ENCODE results near the gene UGT1A10.
"Not testable (repeated sequence)": the region's sequence is repeated elsewhere in the genome, so short reads cannot be mapped to it uniquely, and the experiment has no call there.

Gene UGT1A10

DNA sequence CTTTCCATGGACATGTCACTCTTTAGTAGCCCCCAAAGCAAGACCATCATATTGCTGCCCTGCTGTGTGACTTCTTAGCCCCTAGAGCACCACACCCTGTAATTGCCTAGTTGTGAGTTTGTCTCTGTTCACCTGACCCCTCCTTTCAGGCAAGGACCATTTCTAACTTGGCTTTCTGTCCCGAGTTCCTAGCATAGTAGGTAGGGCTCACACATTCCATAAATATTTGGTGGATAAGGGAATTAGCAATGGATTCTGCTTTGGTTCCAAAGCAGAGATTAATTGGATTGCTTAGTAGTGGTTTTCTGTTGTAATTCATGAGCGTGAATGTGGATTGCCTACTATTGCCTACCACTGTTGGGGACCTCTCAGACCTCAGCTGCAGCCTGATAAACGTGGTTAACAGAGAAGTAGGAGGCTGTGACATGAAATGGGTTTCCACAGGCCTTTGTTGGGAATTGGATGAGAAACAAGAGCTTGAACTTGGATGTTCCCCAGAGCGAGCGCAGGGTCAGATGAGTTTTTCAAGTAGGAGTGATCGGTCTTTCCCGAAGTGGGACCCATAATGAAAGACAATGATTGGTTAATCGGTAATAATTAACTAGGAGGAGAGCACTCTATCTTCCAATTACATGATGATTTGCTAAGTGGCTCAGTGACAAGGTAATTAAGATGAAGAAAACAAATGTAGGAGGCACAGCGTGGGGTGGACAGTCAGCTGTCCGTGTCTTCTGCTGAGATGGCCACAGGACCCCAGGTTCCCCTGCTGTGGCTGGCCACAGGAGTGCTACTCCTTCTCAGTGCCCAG is 110.4 kb downstream of the UGT1A10 start:
- TF ChIP-seq, protein P1, sequence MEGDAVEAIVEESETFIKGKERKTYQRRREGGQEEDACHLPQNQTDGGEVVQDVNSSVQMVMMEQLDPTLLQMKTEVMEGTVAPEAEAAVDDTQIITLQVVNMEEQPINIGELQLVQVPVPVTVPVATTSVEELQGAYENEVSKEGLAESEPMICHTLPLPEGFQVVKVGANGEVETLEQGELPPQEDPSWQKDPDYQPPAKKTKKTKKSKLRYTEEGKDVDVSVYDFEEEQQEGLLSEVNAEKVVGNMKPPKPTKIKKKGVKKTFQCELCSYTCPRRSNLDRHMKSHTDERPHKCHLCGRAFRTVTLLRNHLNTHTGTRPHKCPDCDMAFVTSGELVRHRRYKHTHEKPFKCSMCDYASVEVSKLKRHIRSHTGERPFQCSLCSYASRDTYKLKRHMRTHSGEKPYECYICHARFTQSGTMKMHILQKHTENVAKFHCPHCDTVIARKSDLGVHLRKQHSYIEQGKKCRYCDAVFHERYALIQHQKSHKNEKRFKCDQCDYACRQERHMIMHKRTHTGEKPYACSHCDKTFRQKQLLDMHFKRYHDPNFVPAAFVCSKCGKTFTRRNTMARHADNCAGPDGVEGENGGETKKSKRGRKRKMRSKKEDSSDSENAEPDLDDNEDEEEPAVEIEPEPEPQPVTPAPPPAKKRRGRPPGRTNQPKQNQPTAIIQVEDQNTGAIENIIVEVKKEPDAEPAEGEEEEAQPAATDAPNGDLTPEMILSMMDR (IDR thresholded peaks at IDR 0.05; ENCODE audit: low read depth, low read length): no peak
- in situ Hi-C loops (cut with HindIII; ENCODE audit: low sequenced_read_pairs): no loop called here
- no peak for DNase-seq (ENCODE audit: low read depth, low spot score)
- H3K4me3 ChIP-seq (ENCODE audit: low read depth, low read length): no peak overlapping the region

DNA sequence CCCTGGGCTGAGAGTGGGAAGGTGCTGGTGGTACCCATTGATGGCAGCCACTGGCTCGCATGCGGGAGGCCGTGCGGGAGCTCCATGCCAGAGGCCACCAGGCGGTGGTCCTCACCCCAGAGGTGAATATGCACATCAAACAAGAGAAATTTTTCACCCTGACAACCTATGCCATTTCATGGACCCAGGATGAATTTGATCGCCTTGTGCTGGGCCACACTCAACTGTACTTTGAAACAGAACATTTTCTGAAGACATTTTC is 111.0 kb downstream of the UGT1A10 start:
- in situ Hi-C loops (cut with HindIII; ENCODE audit: low sequenced_read_pairs): no loop called here

GRCh38 chr2:233750689-233751088 is 114.4 kb downstream of the UGT1A10 start:
- DNase-seq (ENCODE audit: low read depth, low spot score); in situ Hi-C loops (cut with HindIII; ENCODE audit: low sequenced_read_pairs); H3K4me3 ChIP-seq (ENCODE audit: low read depth, low read length): not testable (repeated sequence)

More for the DNA sequence above, 111.0 kb downstream of the UGT1A10 start:
- no peak overlapping the region for H3K4me3 ChIP-seq (ENCODE audit: low read depth, low read length)
- TF ChIP-seq, protein P1 (IDR thresholded peaks at IDR 0.05; ENCODE audit: low read depth, low read length): no peak
- no peak for DNase-seq (ENCODE audit: low read depth, low spot score)

- in situ Hi-C loops (cut with HindIII; ENCODE audit: low sequenced_read_pairs); H3K4me3 ChIP-seq (ENCODE audit: low read depth, low read length); DNase-seq (ENCODE audit: low read depth, low spot score): not testable (repeated sequence)
Measured at GRCh38 chr2:233751212-233752009, 115.2 kb downstream of the UGT1A10 start.

DNA sequence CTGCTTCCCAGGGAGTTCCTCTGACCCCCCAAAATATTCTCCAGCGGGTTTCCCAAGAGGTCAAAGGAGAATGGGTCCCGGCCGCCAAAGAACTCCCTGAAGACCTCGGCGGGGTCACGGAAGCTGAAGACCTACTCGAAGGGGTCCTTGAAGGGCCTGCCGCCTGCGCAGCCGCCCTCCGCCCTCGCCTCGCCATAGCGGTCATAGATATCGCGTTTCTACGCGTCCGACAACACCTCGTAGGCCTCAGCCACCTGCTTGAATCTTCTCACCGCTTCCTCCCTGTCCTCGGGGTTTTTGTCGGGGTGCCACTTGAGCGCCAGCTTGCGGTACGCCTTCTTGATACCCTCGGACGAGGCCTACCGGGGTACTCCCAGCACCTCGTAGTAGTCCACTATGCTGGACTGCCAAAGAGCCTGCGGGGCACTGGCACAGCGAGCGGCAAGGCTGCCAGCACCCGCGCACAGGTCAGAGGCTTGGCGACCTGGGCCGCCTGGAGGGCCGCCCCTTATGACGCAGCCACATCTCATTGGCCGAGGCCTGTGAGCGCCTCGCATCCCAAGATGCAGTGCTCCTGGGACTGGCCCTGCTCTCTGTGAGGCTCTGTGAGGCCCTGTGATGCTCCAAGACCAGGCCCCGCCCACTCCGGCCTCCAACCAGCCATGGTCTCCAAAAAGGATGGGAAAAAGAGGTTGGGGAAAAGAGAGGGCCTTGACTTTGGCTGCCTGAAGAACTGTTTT is 118.8 kb downstream of the UGT1A10 start:
- TF ChIP-seq, protein P1 (IDR thresholded peaks at IDR 0.05; ENCODE audit: low read depth, low read length): no peak
- in situ Hi-C loops (cut with HindIII; ENCODE audit: low sequenced_read_pairs): no loop called here
- DNase-seq (ENCODE audit: low read depth, low spot score): no peak
- H3K4me3 ChIP-seq (ENCODE audit: low read depth, low read length): no peak overlapping the region

DNA sequence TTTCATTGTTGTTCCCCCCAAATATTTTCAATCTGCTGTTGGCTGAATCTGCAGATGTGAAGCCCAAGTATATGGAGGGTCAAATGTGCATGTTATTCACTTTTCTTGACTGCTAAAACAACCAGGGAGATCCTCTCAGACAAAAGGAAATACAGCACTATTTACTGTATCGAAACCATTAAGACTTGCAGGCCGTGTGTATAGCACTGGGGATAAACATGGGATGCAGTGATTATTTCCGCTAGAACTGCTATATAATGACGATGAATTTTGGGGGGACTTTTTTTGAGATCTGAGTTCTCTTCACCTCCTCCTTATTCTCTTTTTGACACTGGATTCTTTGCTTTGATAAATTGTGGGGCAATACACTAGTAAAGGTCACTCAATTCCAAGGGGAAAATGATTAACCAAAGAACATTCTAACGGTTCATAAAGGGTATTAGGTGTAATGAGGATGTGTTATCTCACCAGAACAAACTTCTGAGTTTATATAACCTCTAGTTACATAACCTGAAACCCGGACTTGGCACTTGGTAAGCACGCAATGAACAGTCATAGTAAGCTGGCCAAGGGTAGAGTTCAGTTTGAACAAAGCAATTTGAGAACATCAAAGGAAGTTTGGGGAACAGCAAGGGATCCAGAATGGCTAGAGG is 120.3 kb downstream of the UGT1A10 start:
- no peak for DNase-seq (ENCODE audit: low read depth, low spot score)
- no peak overlapping the region for H3K4me3 ChIP-seq (ENCODE audit: low read depth, low read length)
- in situ Hi-C loops (cut with HindIII; ENCODE audit: low sequenced_read_pairs): no loop called here
- TF ChIP-seq, protein P1 (IDR thresholded peaks at IDR 0.05; ENCODE audit: low read depth, low read length): no peak

- TF ChIP-seq, protein P1 (IDR thresholded peaks at IDR 0.05; ENCODE audit: low read depth, low read length): no peak
- in situ Hi-C loops (cut with HindIII; ENCODE audit: low sequenced_read_pairs): no loop called here
- H3K4me3 ChIP-seq (ENCODE audit: low read depth, low read length): no peak overlapping the region
- DNase-seq (ENCODE audit: low read depth, low spot score): no peak
Measured at GRCh38 chr2:233758141-233758540, 121.9 kb downstream of the UGT1A10 start.
